Stomach (tissue), 4 donors: ENCODE measurements around the gene ZGLP1.

Experiments
- POLR2A ChIP-seq, 4 donors: fragments of 450-650 bp; IDR thresholded peaks; one replicate each; pipeline ENCODE4 v1.6.1; 2016; ENCODE audit warnings: antibody characterized with exemption in 4 of 4, control low read depth in 2 of 4, mild to moderate bottlenecking in 1 of 4, moderate library complexity in 1 of 4
- POLR2AphosphoS5 ChIP-seq, 3 donors: sonication (generic); formaldehyde crosslinking; IDR thresholded peaks; one replicate each; pipeline ENCODE4 v1.6.1; 2016; ENCODE audit warnings: antibody characterized with exemption in 3 of 3
- TF ChIP-seq, protein P1 (sequence below), 7 experiments: fragments of 450-650 bp in 4 of 7; fragments of 200-600 bp in 3 of 7; sonication (generic) in 3 of 7; IDR thresholded peaks; one replicate each; pipeline ENCODE4 v1.5.1; 2016 to 2019; ENCODE audit warnings: antibody characterized with exemption in 7 of 7, control low read depth in 2 of 7, mild to moderate bottlenecking in 1 of 7

DNA sequence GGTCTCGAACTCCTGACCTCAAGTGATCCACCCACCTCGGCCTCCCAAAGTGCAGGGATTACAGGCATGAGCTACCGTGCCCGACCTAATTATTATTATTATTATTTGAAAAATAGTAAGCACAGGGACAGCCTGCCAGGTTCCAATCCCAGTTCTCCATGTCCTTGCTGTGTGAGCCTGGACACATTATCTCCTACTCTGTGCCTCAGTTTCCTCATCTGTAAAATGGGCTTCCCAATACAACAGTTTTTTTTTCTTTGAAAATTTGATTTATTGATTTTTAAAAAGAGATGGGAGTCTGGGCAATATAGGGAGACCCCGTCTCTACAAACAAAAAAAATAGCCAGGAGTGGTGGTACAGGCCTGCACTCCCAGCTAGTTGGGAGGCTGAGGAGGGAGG lies 3.3 kb downstream of the ZGLP1 start:
- no peak for TF ChIP-seq POLR2A (IDR thresholded peaks at IDR 0.05)
- TF ChIP-seq, protein P1, sequence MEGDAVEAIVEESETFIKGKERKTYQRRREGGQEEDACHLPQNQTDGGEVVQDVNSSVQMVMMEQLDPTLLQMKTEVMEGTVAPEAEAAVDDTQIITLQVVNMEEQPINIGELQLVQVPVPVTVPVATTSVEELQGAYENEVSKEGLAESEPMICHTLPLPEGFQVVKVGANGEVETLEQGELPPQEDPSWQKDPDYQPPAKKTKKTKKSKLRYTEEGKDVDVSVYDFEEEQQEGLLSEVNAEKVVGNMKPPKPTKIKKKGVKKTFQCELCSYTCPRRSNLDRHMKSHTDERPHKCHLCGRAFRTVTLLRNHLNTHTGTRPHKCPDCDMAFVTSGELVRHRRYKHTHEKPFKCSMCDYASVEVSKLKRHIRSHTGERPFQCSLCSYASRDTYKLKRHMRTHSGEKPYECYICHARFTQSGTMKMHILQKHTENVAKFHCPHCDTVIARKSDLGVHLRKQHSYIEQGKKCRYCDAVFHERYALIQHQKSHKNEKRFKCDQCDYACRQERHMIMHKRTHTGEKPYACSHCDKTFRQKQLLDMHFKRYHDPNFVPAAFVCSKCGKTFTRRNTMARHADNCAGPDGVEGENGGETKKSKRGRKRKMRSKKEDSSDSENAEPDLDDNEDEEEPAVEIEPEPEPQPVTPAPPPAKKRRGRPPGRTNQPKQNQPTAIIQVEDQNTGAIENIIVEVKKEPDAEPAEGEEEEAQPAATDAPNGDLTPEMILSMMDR (IDR thresholded peaks at IDR 0.05): no peak
- no peak for TF ChIP-seq POLR2AphosphoS5 (IDR thresholded peaks at IDR 0.05)
